GM19238 (cell line): ENCODE measurements around the gene ADAMTS9.
"Not testable (repeated sequence)": the region's sequence is repeated elsewhere in the genome, so short reads cannot be mapped to it uniquely, and the experiment has no call there.

Experiments used
- DNase-seq: peaks from one replicate; pipeline ENCODE4 v3.0.0; 2011; ENCODE audit warnings: low spot score; ENCODE audit not compliant: insufficient read length

The ADAMTS9 gene

DNA sequence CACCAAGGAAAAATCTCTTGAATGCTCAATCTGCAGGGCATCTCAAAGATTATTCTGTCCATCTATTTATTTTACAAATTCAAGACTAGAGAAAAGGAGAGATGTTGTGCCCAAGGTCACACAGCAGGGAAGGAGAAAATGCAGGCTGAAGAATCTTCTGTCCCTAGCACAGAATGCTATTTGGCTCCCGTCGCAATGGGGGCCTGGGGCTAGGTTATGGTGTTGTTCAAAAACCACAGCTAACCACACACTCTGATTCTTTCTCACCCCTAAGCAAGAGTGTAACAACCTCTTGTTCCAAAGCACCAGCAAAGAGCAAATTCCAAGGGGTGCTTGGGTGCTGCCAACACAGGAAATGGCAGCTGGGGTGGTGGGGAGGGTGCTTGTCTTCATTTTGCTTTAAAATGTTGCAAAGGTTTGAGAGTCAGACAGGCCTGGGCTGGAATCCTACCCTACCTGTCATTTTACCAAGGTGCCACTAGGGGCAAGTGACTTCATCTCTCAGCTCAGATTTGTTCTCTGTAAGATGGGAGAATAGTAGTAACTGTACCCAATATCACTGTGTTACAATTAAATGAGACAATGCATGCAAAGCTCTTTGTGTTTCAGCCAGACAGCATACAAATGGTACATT lies 112.5 kb downstream of the ADAMTS9 start:
- no peak for DNase-seq

DNA sequence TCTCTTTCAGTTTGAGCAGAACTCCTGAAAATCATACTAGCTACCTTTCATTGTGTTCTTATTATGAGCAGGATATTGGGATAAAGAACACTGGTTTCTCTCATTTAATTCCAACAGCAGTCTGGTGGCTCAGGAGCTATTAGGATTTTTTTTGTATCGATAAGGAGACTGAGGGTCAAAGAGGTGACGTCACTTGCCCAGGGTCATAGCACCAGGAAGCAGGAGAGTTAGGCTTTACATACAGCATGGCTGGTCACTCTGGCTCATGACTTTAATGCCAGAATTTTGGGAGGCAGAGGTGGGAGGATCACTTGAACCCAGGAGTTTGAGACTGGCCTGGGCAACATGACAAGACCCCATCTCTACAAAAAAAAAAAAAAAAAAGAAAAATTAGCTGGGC lies 113.6 kb downstream of the ADAMTS9 start:
- DNase-seq = no peak

DNA sequence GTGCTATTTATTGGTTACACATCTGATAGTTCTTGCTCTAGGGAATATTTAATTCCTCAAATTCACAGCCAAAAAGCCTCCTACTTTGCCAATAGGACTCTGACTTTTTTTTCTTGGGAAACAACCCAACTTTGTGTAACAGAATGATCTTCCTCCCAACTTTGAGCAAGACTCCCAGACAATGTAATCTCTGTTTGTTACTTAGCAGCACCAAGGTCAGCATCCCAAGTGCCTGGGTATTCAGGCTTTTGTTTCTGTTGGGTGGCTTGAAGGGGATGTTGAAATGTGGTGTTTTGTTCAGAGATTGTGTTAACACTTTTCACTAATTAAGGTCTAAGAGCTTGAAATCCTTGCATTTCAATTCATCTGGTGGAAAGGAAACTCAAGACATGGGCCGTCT lies 115.8 kb downstream of the ADAMTS9 start:
- no peak for DNase-seq

DNA sequence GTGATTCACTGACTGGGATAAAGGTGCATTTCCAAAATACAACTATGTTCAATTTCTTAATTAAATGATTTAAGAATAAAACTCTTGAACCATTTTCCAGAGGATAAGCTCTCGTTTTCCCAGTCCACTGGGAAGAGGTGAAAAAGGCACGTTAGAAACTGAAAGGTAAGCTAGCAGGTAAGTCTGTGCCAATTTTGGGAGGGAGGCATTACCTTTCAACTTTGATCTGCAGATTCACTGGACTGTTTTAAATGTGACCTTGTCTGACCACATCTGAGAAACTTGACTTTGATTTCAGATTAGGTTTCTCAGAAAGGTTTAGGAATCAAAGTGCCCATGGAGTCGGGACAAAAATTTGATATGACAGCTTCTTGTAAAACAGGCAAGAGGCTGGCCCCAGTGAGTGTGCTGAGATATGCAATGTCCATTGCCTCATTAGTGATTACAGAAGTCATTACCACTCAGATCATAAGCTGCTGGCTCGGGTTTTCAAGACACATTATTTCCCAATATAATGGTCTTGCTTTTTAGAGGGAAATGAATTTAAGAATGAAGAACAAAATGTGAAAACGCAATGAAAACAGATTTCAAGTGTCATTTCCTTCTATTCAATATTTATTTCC lies 118.8 kb downstream of the ADAMTS9 start:
- DNase-seq = no peak

DNA sequence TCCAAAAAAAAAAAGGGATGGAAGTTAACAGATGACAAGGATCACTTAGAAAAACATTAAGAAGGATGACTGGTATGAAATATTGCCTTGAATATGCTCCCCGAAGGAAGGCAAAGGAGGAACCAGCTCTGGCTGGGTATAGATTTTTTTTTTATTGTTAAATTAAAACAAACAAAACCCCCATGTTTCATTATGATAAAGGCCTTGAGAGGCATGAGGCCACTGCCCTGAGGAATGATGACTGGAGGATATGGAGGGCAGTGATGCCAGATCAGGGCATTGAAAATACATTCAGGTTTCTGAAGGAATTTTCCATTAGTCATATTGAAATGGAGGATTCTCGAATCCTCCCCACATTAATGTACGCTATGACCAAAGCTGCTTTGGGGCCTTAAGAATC lies 120.9 kb downstream of the ADAMTS9 start:
- DNase-seq = no peak

DNA sequence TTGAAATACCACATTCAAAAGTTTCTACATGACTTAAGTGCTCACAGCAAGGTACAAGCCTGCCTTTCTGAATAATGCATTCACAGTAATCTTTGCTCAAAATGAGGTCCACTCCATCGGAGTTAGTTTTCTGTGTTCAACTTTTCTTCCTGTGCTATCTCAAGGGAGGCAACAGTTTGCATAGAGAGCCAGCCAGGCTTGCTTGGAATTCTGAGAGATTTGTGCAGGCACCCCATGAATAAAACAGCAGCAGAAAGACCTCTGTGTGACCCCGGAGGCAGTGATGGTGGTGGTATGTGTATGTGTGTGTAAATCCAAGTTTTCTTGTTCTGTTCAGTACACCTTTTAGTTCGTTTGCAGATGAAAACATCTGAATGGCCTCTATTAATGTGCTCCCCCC lies 124.0 kb downstream of the ADAMTS9 start:
- no peak for DNase-seq

DNA sequence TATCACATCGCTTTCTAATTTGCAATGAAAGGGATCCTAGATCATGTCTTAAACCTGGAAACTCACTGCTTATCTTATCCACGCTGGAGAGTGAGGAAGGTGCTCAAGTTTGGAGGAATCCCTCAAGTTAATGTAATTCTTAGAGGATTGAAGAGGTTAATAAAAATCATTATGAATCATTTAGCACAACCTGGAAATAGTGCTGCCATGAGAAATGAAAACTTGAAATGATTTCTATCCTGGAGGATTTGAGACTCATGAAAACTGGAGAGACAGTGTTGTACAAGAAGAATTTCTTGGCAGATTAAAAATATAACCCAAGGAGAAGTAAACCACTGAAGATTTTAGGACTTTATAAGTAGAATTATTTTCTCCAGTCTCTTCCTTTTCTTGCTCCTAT lies 125.9 kb downstream of the ADAMTS9 start:
- DNase-seq = no peak

DNA sequence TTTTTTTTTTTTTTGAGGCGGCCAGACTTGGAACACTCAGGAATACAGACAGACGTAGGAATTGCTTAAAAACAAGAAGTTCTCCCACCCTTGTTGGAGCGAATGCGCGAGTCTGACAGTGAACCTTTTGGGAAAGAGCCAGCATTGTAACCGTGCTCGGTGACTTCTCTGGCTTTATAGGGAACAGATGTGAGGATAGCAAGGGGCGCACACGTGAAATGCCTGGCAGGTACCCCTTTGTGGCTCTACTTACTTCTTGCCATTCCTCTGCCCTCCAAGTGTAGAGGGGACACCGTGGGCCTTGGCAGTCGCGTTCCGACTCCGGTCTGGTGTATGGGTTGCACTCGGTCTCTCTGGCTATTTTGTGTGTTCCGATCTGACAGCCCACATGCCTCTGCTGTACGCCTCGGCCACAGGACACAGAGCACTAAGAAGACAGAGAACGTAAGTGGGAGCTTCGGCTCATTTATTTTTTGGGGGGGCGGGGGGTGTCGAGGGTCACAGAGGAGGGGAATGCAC lies 126.4 kb downstream of the ADAMTS9 start:
- DNase-seq = no peak

DNA sequence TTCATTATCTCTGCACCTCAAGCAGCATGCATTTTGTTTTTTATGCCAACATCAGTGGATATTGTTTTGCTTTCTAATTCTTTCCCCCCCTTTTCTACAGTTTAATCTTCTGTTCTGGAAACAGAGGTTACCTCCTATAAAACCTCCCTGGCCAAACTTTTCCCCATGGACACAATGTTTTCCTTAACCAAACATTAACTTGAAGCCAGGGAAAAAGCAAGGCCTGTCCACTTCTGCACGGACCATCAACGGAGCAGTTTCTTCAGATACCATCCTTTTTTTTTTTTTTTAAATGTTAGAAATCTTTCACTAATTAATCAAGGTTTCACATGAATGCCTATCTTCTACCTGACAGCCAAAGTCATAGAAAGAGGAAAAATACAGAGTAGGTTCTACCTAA lies 127.0 kb downstream of the ADAMTS9 start:
- no peak for DNase-seq

DNA sequence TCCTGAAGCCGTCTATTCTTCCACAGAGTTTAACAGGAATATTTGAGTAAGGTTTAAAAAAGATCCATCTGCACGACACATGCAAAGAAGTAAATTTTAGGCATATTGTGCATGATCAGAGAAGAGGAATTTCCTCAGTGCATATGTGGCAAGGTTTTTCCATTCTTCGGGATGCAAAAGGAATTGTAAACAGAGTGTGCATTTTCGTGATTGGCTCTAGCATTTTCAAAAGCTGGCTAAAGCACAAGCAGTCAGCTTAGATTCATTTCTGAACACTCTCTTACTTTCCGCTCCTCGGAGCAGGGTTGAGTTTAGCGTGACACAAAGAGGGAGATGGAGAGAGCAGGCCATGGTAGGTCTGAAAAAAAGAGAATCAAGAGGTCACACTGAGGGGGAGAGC lies 128.2 kb downstream of the ADAMTS9 start:
- DNase-seq = no peak

DNA sequence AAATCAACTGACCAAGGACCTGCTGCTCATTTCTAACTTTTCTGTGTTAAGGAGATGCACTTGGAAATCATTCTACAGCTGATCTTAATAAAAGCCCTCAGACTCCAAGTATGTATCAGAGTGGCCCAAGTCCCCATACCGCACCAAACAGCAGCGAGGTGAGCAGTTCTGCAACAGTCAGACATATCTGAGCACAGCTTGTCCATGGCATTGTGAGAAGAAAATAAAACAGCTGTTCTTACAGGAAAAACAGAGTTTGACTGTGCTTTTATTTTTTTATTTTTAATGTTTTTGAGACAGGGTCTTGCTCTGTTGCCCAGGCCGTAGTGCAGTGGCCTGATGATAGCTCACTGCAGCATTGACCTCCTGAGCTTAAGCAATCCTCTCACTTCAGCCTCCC lies 131.8 kb downstream of the ADAMTS9 start:
- no peak for DNase-seq

DNA sequence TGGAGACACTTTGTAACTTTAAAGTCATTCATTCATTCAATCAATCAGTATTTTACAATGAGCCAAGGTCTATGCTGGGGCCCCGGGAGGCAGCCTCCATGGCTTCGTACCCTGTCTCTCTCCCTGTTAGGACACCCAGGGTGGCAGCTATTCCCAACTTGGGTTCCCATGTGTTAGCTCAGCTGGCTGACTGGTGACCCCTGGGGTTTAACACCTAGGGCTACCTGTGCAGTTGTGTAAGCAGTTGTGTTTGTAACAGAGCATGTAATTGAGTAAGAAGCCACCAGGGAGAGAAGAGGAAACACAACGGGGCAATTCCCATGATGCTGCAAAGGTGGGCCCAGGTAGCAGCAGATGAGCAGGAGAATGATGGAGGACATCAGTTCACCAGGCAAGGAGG lies 132.4 kb downstream of the ADAMTS9 start:
- DNase-seq = no peak

DNA sequence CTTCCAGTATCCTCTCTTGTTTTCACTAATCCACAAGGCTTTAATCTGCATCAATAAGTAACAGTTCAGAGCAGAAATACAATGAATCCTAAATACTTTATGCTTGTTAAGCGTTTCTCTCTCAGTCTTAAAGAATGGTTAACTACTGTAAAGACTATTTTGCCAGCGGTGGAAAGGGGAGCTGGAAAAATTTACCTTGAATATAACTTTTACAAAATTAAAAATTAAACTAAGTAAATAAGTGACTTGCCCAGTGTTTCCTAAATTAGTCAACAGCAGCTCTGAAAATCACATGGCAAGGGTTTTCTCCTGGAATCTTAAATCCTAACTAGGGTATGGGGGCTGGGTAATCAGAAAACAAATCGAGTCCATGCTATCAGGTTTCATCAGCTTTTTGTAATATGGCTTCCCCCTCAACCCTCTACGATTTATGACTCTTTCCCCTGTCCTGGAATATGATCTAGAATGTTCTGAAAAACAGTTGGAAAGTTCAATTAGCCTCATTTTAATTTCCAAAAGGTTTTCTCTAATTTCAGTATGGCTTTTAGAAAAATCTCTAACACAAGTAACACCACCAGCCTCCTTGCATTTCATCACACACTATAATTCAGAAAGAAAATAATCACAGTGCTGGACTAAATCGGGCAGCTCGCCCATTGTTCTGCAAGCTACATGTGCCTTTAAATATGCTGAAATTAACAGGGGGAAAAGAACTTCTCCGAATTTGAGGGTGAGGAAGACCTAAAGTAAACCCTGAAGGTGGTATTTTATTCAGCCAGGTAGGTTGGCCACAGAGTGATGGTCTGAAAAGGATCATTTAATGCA lies 133.5 kb downstream of the ADAMTS9 start:
- no peak for DNase-seq

DNA sequence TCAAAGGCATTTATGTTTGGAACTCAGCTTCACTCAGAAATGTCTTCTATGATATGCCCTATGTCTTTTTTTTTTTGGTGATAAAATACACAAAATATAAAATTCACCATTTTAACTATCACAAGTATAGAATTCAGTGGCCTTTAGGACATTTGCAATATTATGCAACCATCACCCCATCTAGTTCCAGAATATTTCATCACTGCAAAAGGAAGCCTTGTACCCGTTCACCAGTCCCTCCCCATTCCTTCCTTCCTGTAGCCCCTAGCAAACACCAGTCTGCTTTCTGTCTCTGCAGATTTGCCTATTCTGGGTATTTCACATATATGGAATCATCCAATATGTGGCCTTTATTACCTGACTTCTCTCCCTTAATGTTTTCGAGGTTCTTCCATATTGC lies 134.8 kb downstream of the ADAMTS9 start:
- no peak for DNase-seq

DNA sequence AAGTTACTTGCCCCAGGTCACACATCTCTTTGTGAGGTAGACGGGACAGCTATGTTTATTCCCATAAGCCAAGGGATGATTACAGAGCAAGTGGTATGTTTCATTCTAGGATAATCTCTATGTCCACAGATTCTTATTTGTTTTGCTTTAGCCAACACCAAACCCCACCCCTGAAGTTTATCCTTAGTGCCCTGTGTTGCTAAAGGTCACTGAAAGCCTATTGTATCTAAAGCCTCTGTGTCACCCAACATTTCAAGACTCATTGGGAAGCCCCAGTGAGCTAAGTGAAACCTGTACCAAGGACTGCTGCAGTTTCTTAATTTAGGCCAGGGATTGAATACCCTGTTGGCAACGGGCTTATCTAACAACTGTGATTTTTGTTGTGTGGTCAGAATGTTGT lies 135.6 kb downstream of the ADAMTS9 start:
- DNase-seq = no peak

DNA sequence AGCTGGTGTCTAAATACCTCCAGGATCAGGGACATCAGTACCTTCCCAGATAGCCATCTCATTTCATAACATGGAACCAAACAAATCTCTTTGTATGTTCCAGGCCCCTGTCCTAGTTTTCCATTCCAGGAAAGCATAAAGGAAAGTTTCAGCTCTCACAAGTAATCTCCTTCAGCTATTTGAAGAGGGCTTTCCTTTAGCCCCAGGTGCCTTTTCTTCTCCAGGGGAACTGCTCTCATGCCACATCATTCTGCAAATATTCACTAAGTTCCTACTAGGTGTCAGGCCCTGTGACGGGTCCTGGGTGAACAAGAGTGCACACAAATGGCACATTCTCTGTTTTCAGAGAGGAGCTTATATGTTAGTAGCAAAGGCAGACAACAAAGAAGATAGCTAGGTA lies 136.1 kb downstream of the ADAMTS9 start:
- DNase-seq = no peak

DNA sequence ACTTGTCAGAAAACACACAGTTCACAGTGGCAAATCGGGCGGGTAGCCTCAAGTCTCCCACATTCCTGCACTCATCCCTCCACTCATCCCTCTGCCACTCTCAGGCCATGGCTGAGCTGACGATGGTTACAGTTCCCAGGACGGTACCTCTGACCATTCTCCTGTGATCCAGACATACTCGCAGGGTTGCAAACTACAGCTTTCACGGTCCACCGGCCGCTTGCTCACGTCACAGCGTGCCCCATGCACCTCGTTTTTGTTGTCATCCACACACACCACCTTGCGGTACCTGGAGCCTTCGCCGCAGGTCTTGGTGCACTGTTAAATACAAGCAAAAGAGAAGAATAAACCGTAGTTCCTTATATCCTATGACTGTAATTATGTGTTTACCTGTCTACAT lies 137.1 kb downstream of the ADAMTS9 start:
- DNase-seq = no peak

DNA sequence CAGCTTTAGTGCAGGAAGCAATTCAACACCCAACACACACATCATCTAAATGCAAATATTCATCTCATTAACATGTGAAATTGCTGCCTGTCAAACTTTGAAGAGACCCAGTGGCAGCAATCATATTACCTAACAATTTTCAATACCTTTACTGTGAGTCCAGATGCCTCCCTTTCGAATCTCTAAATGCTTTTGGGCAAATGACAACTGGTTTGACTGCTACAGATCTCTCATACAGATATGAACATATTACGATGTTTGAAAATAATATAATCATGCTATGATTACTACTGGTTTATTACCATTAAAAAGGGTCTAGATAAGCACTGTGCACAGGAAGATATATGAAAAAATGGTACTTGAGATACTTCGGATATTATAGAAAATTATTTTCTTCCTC lies 137.9 kb downstream of the ADAMTS9 start:
- DNase-seq = no peak

DNA sequence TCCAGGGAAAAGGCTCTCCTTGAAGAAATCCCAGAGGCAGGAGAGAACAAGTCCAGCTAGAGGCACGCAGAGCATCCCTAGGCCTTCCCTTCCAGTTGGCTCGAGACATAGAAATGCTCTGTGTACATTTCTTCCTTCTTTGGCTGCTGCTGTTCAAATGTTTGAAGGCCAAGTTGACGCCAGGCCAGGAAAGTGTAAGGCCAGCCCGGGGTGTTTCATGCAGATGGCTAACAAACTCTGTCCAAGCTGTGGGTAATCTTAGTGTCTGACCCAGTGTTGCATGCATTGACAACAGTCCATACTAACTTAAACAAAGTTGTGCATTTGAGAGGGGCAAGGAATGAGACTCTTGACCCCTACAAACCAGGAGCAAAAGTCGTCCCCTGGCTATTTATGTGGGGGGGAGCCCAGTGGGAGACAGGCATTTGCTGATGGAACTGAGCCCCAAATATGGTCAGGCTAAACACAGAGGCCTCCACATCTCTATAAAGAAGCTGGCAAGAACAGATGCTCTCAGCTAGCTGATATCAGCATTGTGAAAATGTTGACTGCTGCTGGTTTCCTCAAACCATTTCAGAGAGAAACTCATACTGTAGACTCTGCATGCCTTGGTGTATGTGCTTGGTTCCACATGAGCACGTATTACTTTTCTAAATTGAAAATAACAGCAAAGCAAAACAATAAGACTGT lies 139.5 kb downstream of the ADAMTS9 start:
- DNase-seq = no peak

DNA sequence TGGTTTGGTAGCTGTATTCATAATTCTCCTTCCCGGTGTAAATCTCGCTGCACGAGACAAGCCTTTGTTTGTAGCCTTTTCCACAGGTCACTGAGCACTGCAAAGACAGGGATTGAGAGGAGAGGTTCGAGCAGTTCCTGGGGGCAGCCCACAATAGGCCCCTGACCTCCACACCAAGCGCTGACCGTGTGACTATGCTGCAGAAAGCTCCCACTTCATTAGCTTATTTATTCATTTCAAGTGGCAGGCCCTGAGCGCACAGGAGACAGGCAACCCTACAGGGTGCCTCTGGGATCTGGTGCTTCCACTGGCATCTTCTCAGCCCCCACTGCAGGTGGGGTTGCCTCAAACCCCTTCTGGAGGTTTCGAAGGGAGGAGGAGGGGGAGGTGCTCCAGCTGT lies 140.9 kb downstream of the ADAMTS9 start:
- DNase-seq = no peak

DNA sequence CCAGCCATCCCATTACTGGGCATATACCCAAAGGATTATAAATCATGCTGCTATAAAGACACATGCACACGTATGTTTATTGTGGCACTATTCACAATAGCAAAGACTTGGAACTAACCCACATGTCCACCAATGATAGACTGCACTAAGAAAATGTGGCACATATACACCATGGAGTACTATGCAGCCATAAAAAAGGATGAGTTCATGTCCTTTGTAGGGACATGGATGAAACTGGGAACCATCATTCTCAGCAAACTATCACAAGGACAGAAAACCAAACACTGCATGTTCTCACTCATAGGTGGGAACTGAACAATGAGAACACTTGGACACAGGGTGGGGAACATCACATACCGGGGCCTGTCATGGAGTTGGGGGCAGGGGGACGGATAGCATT lies 142.6 kb downstream of the ADAMTS9 start:
- not testable (repeated sequence) for DNase-seq

DNA sequence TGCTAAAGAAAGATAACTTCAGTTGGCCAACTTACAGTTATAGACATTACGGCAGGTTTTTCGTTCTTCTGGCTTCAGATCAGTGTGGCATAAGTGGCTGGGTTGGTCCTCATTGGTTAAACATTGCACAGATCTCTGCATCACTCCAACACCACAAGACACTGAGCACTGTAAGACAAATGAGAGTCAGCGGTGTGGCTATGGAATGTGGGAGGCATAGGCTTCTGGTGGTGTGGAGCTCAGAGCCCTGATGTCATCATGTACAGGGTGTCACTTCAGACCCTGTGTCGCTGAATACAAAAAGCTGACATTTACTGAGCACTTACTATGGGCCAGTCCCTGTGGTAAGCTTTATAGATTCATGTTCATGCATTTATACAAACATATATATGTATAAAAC lies 146.0 kb downstream of the ADAMTS9 start:
- DNase-seq = no peak
